ENCODE measurements around the gene SLC25A29.

- TF ChIP-seq CTCF (IDR thresholded peaks at IDR 0.05; ENCODE audit: control extremely low read depth in 1 of 3, insufficient read depth in 1 of 3, low read depth in 1 of 3, low read length in 3 of 3) (no peak), JUND (IDR thresholded peaks at IDR 0.05; ENCODE audit: low read length) (no peak), ASH2L (IDR thresholded peaks at IDR 0.05; ENCODE audit: low read length) (no peak), MAX (IDR thresholded peaks at IDR 0.05) (no peak), ATF3 (IDR thresholded peaks at IDR 0.05; ENCODE audit: insufficient read depth, low read depth, low read length) (no peak)
Measured at GRCh38 chr14:100325958-100326357, 19.7 kb upstream of the SLC25A29 start.

Data from H1 (cell line).